ENCODE results near the gene PKHD1.
"Not testable (repeated sequence)": the region's sequence is repeated elsewhere in the genome, so short reads cannot be mapped to it uniquely, and the experiment has no call there.

Gene PKHD1

GRCh38 chr6:52012582-52012981, 74.8 kb downstream of the PKHD1 start:
- no peak for DNase-seq
- peaks cover 23% of the 10 kb centered on the region for H3K27me3 Mint-ChIP-seq
- no peak for ATAC-seq
- no peak overlapping the region for H3K27ac Mint-ChIP-seq
- H3K36me3 Mint-ChIP-seq (ENCODE audit: low read depth): no peaks in the 10 kb centered on the region
- H3K4me3 Mint-ChIP-seq: no peak overlapping the region
- no peaks in the 10 kb centered on the region for H3K4me1 Mint-ChIP-seq
- H3K9me3 Mint-ChIP-seq: no peaks in the 10 kb centered on the region

GRCh38 chr6:52010806-52011205, 76.6 kb downstream of the PKHD1 start:
- Mint-ChIP-seq H3K36me3 (ENCODE audit: low read depth) (no peaks in the 10 kb centered on the region), H3K4me3 (no peak overlapping the region), H3K27me3 (peaks cover 20% of the 10 kb centered on the region), H3K27ac (no peak overlapping the region), H3K9me3 (no peaks in the 10 kb centered on the region), H3K4me1 (no peaks in the 10 kb centered on the region)
- ATAC-seq: no peak
- no peak for DNase-seq

GRCh38 chr6:52010145-52010544, 77.3 kb downstream of the PKHD1 start:
- no peaks in the 10 kb centered on the region for H3K9me3 Mint-ChIP-seq
- peaks cover 22% of the 10 kb centered on the region for H3K27me3 Mint-ChIP-seq
- no peak for ATAC-seq
- H3K36me3 Mint-ChIP-seq (ENCODE audit: low read depth): no peaks in the 10 kb centered on the region
- H3K4me1 Mint-ChIP-seq: no peaks in the 10 kb centered on the region
- H3K4me3 Mint-ChIP-seq: no peak overlapping the region
- DNase-seq: no peak
- no peak overlapping the region for H3K27ac Mint-ChIP-seq

- H3K4me3 Mint-ChIP-seq: no peak overlapping the region
- H3K36me3 Mint-ChIP-seq (ENCODE audit: low read depth): no peaks in the 10 kb centered on the region
- DNase-seq (no peak), ATAC-seq (no peak)
- H3K4me1 Mint-ChIP-seq: no peaks in the 10 kb centered on the region
- no peak overlapping the region for H3K27ac Mint-ChIP-seq
- peaks cover 24% of the 10 kb centered on the region for H3K27me3 Mint-ChIP-seq
- H3K9me3 Mint-ChIP-seq: no peaks in the 10 kb centered on the region
Observed at GRCh38 chr6:52009466-52010140, 77.8 kb downstream of the PKHD1 start.

- Mint-ChIP-seq H3K36me3 (ENCODE audit: low read depth) (no peaks in the 10 kb centered on the region), H3K9me3 (no peaks in the 10 kb centered on the region), H3K4me3 (no peak overlapping the region), H3K27ac (no peak overlapping the region), H3K4me1 (no peaks in the 10 kb centered on the region), H3K27me3 (peaks cover 9% of the 10 kb centered on the region)
- DNase-seq (no peak), ATAC-seq (no peak)
Observed at GRCh38 chr6:52000064-52000463, 87.3 kb downstream of the PKHD1 start.

GRCh38 chr6:51996296-51996947, 91.0 kb downstream of the PKHD1 start:
- no peaks in the 10 kb centered on the region for H3K36me3 Mint-ChIP-seq (ENCODE audit: low read depth)
- H3K27me3 Mint-ChIP-seq: peaks cover 8% of the 10 kb centered on the region
- DNase-seq: no peak
- no peak overlapping the region for H3K27ac Mint-ChIP-seq
- H3K4me3 Mint-ChIP-seq: no peak overlapping the region
- H3K9me3 Mint-ChIP-seq: no peaks in the 10 kb centered on the region
- ATAC-seq: no peak
- no peaks in the 10 kb centered on the region for H3K4me1 Mint-ChIP-seq

GRCh38 chr6:51995214-51995755, 92.1 kb downstream of the PKHD1 start:
- Mint-ChIP-seq H3K27me3 (peaks cover 8% of the 10 kb centered on the region), H3K36me3 (ENCODE audit: low read depth) (no peaks in the 10 kb centered on the region), H3K27ac (no peak overlapping the region), H3K9me3 (no peaks in the 10 kb centered on the region), H3K4me3 (no peak overlapping the region), H3K4me1 (no peaks in the 10 kb centered on the region)
- no peak for ATAC-seq
- no peak for DNase-seq

GRCh38 chr6:51992876-51993275, 94.5 kb downstream of the PKHD1 start:
- Mint-ChIP-seq H3K27me3 (peaks cover 2% of the 10 kb centered on the region), H3K4me1 (no peaks in the 10 kb centered on the region), H3K4me3 (no peak overlapping the region), H3K36me3 (ENCODE audit: low read depth) (no peaks in the 10 kb centered on the region), H3K9me3 (no peaks in the 10 kb centered on the region), H3K27ac (no peak overlapping the region)
- DNase-seq: no peak
- ATAC-seq: no peak

- H3K27me3 Mint-ChIP-seq: peaks cover 2% of the 10 kb centered on the region
- no peak overlapping the region for H3K4me3 Mint-ChIP-seq
- no peaks in the 10 kb centered on the region for H3K4me1 Mint-ChIP-seq
- H3K36me3 Mint-ChIP-seq (ENCODE audit: low read depth): no peaks in the 10 kb centered on the region
- DNase-seq (no peak), ATAC-seq (no peak)
- no peak overlapping the region for H3K27ac Mint-ChIP-seq
- no peaks in the 10 kb centered on the region for H3K9me3 Mint-ChIP-seq
Observed at GRCh38 chr6:51989789-51990188, 97.6 kb downstream of the PKHD1 start.

GRCh38 chr6:51986864-51987263, 100.5 kb downstream of the PKHD1 start:
- no peak for DNase-seq
- Mint-ChIP-seq H3K4me1 (no peaks in the 10 kb centered on the region), H3K9me3 (no peaks in the 10 kb centered on the region), H3K27me3 (peaks cover 2% of the 10 kb centered on the region), H3K27ac (no peak overlapping the region), H3K36me3 (ENCODE audit: low read depth) (no peaks in the 10 kb centered on the region), H3K4me3 (no peak overlapping the region)
- no peak for ATAC-seq

- H3K36me3 Mint-ChIP-seq (ENCODE audit: low read depth): no peaks in the 10 kb centered on the region
- no peak for ATAC-seq
Observed at GRCh38 chr6:51983564-51983963, 103.8 kb downstream of the PKHD1 start.

GRCh38 chr6:51982695-51983094, 104.7 kb downstream of the PKHD1 start:
- not testable (repeated sequence) for ATAC-seq; H3K36me3 Mint-ChIP-seq (ENCODE audit: low read depth)

More at GRCh38 chr6:51983564-51983963, 103.8 kb downstream of the PKHD1 start:
- H3K9me3 Mint-ChIP-seq: no peaks in the 10 kb centered on the region
- DNase-seq: no peak
- no peak overlapping the region for H3K27ac Mint-ChIP-seq
- H3K4me3 Mint-ChIP-seq: no peak overlapping the region
- peaks cover 2% of the 10 kb centered on the region for H3K27me3 Mint-ChIP-seq
- H3K4me1 Mint-ChIP-seq: no peaks in the 10 kb centered on the region

GRCh38 chr6:51976374-51976773, 111.0 kb downstream of the PKHD1 start:
- no peaks in the 10 kb centered on the region for H3K9me3 Mint-ChIP-seq

More at GRCh38 chr6:51982695-51983094, 104.7 kb downstream of the PKHD1 start:
- DNase-seq, H3K4me1 Mint-ChIP-seq, H3K9me3 Mint-ChIP-seq, H3K4me3 Mint-ChIP-seq, H3K27ac Mint-ChIP-seq, H3K27me3 Mint-ChIP-seq: not testable (repeated sequence)

GRCh38 chr6:51972659-51973058, 114.8 kb downstream of the PKHD1 start:
- ATAC-seq (no peak), DNase-seq (no peak)
- H3K36me3 Mint-ChIP-seq (ENCODE audit: low read depth): no peaks in the 10 kb centered on the region
- H3K27ac Mint-ChIP-seq: no peak overlapping the region
- H3K4me3 Mint-ChIP-seq: no peak overlapping the region
- H3K4me1 Mint-ChIP-seq: no peaks in the 10 kb centered on the region
- H3K9me3 Mint-ChIP-seq: no peaks in the 10 kb centered on the region
- peaks cover 2% of the 10 kb centered on the region for H3K27me3 Mint-ChIP-seq

More at GRCh38 chr6:51976374-51976773, 111.0 kb downstream of the PKHD1 start:
- no peak overlapping the region for H3K4me3 Mint-ChIP-seq
- no peaks in the 10 kb centered on the region for H3K36me3 Mint-ChIP-seq (ENCODE audit: low read depth)
- no peak for ATAC-seq
- H3K27ac Mint-ChIP-seq: no peak overlapping the region
- no peak for DNase-seq
- no peaks in the 10 kb centered on the region for H3K4me1 Mint-ChIP-seq
- H3K27me3 Mint-ChIP-seq: peaks cover under 1% of the 10 kb centered on the region

GRCh38 chr6:51968265-51968664, 119.1 kb downstream of the PKHD1 start:
- ATAC-seq (no peak), DNase-seq (no peak)
- Mint-ChIP-seq H3K36me3 (ENCODE audit: low read depth) (no peaks in the 10 kb centered on the region), H3K4me3 (no peak overlapping the region), H3K4me1 (no peaks in the 10 kb centered on the region), H3K27me3 (peaks cover 5% of the 10 kb centered on the region), H3K27ac (no peak overlapping the region), H3K9me3 (no peaks in the 10 kb centered on the region)

Data from activated naive CD8-positive, alpha-beta T cell treated with anti-CD3 and anti-CD28 coated beads, Interleukin-2, amount 50 U/mL, for 24 hours (primary cell).